Astrocyte of the cerebellum (primary cell): ENCODE data around the gene ASTN2.

Source experiments
- DNase-seq: peaks from one replicate; pipeline ENCODE4 v3.0.0-alpha.2; 2011; ENCODE audit warnings: low read depth
- H3K4me3 ChIP-seq: 2 replicates; pipeline ENCODE4 v1.5.1; 2011; ENCODE audit warnings: mild to moderate bottlenecking, low read depth, low read length, moderate library complexity
- in situ Hi-C: cut with HindIII; loops from 2 replicates; pipeline ENCODE4 v1.10.0; 2017; ENCODE audit warnings: low sequenced_read_pairs
- TF ChIP-seq, protein P1 (sequence below): IDR thresholded peaks from 2 replicates; pipeline ENCODE4 v1.5.1; 2012; ENCODE audit warnings: low read length, low read depth, moderate library complexity, mild to moderate bottlenecking; ENCODE audit errors: missing control alignments

The ASTN2 gene

DNA sequence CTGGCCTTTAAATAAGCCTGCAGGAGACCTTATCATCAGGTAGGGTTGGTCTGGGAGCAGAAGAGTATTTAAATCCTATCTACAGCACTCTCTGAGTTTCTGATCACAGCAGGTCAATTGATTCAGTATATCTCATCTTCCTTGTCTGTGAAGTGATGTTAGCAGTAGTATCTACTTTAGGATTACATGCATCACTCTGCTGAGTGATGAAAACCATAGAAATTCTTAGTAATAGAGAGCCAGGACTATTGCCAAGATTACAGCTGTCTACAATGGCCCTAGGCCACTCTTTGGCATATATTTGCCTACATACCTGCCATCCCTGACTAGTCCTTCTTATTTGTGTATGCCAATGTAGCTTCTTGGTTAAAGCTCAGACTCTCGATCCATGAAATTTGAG, 183.8 kb downstream of the ASTN2 start:
- DNase-seq, result no peak
- in situ Hi-C loops, result no loop called here
- no peak overlapping the region for H3K4me3 ChIP-seq
- TF ChIP-seq, protein P1, sequence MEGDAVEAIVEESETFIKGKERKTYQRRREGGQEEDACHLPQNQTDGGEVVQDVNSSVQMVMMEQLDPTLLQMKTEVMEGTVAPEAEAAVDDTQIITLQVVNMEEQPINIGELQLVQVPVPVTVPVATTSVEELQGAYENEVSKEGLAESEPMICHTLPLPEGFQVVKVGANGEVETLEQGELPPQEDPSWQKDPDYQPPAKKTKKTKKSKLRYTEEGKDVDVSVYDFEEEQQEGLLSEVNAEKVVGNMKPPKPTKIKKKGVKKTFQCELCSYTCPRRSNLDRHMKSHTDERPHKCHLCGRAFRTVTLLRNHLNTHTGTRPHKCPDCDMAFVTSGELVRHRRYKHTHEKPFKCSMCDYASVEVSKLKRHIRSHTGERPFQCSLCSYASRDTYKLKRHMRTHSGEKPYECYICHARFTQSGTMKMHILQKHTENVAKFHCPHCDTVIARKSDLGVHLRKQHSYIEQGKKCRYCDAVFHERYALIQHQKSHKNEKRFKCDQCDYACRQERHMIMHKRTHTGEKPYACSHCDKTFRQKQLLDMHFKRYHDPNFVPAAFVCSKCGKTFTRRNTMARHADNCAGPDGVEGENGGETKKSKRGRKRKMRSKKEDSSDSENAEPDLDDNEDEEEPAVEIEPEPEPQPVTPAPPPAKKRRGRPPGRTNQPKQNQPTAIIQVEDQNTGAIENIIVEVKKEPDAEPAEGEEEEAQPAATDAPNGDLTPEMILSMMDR, result no peak

DNA sequence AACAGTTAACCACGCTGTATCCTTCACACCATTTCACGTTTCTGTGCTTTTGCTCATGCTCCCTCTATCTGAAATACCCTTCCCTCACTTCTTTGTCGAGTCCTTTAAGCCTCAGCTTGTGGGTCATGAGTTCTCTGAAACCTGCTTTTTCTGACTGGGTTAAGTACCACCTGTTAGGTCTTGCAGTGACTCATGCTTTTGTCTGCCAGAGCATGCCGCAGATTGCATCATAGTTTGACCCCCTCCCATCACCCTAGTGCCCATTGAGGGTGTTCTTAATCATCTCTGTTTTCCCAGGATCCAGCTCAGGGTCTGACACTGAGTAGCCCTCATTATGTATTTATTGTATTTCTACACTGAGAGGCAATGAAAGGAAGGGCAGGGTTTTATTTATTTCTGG, 190.2 kb downstream of the ASTN2 start:
- TF ChIP-seq, protein P1, result no peak
- peak; percentile 0 for DNase-seq
- in situ Hi-C loops, result no loop called here
- H3K4me3 ChIP-seq, result no peak overlapping the region

DNA sequence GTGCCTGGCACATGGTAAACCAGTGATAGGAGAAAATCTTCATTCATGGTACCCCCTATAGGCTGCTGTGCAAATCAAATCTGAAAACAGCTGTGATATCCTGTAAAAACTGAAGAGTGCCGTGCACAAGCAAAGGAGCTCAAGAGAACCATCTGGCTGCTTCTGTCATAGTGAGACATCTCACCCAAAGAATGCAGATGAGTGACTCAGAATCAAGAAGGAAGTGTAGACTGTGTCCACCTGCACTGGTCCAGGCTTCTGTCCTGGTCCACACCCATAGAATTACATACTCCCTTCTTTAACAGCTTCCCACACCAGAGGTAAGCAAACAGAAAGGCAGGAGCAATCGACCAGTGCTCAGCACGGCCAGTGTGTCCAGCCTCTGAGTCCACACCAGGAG, 195.9 kb downstream of the ASTN2 start:
- no peak for DNase-seq
- no peak overlapping the region for H3K4me3 ChIP-seq
- TF ChIP-seq, protein P1, result no peak
- in situ Hi-C loops, result no loop called here

DNA sequence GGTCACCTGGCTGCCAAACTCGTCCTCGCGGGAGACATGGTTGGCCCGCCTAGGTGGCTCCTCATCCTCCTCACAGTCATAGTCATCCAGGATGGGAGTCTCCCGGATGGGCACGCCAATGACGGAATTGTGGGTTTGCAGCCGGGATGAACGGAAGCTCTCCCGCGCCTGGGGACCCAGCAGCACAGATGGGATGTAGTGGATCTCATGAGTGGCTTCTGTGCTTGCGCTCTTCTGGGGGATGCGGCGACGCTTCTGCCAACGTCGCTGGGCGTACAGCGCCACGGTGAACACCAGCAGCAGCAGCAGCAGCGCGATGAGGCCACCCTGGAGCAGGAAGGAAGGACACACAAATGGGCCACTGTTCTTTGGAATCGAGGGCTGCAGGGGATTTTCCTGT, 200.4 kb downstream of the ASTN2 start:
- TF ChIP-seq, protein P1, result no peak
- H3K4me3 ChIP-seq, result no peak overlapping the region
- DNase-seq, result no peak
- in situ Hi-C loops, result no loop called here

DNA sequence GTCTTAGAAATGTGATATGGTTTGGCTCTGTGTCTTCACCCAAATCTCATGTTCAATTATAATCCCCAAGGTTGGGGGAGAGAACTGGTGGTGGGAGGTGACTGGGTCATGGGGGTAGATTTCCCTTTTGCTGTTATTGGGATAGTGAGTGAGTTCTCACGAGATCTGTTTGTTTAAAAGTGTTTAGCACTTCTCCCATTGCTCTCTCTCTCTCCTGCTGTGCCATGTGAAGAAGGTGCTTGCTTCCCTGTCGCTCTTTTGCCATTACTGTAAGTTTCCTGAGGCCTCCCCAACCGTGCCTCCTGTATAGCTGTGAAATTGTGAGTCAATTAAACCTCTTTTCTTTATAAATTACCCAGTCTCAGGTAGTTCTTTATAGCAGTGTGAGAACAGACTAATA, 203.6 kb downstream of the ASTN2 start:
- no peak overlapping the region for H3K4me3 ChIP-seq
- no peak for DNase-seq
- in situ Hi-C loops, result no loop called here

DNA sequence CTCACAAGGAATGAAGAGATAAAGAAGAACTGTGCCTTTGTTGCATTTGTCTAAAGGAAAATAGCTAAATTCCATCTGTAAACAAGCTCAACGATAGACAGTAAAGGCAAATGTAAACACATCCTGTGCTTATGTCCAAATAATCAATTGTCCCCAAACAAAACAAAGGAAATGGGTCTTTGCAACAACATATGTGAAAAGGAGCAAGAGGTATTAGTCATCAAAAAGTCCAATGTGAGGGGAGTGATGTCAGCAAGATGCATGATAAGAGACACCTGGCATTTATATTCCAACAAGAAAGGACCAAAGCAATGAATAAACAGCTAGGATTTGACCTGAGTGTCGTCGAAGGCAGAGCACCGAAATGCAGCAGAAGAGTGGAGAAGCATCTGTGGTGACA, 209.1 kb downstream of the ASTN2 start:
- DNase-seq, result no peak
- in situ Hi-C loops, result no loop called here
- no peak overlapping the region for H3K4me3 ChIP-seq
- TF ChIP-seq, protein P1, result no peak

More for the DNA sequence above, 203.6 kb downstream of the ASTN2 start:
- TF ChIP-seq, protein P1, result no peak

DNA sequence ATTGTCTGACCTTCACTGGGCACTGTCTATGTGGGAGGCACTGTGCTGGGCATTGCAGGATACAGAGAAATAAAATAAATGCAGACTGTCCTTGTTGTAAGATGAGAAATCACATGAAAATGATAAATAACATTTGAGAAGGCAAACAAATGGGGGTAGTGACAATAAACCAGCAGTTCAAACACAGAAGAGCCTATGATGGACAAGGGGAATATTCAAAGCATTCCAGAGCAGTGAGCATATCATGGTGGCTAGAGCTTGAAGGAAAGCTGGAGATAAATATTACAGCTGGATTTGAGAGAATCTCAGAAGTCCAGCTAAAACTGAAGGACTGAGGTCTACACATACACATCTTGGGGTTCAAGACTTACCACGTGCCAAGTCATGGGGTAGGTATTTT, 209.9 kb downstream of the ASTN2 start:
- H3K4me3 ChIP-seq, result no peak overlapping the region
- no peak for DNase-seq
- TF ChIP-seq, protein P1, result no peak
- in situ Hi-C loops, result no loop called here
